ENCODE data around the gene HTRA1.

GRCh38 chr10:122510736-122511135, 49.4 kb downstream of the HTRA1 start:
- no peak for TF ChIP-seq CTCF (conservative IDR thresholded peaks at IDR 0.05)
- TF ChIP-seq ZFX (IDR thresholded peaks at IDR 0.05): no peak

Data from C4-2B (cell line).